GM19397 (cell line): ENCODE measurements around the gene NEO1.

ENCODE experiments used
- ATAC-seq: cut with Tn5 transposase; IDR thresholded peaks from one replicate; pipeline ENCODE4 v1.9.1; 2021; ENCODE audit warnings: mild to moderate bottlenecking, moderate library complexity; ENCODE audit not compliant: unreplicated experiment

NEO1 gene, protein sequence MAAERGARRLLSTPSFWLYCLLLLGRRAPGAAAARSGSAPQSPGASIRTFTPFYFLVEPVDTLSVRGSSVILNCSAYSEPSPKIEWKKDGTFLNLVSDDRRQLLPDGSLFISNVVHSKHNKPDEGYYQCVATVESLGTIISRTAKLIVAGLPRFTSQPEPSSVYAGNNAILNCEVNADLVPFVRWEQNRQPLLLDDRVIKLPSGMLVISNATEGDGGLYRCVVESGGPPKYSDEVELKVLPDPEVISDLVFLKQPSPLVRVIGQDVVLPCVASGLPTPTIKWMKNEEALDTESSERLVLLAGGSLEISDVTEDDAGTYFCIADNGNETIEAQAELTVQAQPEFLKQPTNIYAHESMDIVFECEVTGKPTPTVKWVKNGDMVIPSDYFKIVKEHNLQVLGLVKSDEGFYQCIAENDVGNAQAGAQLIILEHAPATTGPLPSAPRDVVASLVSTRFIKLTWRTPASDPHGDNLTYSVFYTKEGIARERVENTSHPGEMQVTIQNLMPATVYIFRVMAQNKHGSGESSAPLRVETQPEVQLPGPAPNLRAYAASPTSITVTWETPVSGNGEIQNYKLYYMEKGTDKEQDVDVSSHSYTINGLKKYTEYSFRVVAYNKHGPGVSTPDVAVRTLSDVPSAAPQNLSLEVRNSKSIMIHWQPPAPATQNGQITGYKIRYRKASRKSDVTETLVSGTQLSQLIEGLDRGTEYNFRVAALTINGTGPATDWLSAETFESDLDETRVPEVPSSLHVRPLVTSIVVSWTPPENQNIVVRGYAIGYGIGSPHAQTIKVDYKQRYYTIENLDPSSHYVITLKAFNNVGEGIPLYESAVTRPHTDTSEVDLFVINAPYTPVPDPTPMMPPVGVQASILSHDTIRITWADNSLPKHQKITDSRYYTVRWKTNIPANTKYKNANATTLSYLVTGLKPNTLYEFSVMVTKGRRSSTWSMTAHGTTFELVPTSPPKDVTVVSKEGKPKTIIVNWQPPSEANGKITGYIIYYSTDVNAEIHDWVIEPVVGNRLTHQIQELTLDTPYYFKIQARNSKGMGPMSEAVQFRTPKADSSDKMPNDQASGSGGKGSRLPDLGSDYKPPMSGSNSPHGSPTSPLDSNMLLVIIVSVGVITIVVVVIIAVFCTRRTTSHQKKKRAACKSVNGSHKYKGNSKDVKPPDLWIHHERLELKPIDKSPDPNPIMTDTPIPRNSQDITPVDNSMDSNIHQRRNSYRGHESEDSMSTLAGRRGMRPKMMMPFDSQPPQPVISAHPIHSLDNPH (N-terminal part only)

DNA sequence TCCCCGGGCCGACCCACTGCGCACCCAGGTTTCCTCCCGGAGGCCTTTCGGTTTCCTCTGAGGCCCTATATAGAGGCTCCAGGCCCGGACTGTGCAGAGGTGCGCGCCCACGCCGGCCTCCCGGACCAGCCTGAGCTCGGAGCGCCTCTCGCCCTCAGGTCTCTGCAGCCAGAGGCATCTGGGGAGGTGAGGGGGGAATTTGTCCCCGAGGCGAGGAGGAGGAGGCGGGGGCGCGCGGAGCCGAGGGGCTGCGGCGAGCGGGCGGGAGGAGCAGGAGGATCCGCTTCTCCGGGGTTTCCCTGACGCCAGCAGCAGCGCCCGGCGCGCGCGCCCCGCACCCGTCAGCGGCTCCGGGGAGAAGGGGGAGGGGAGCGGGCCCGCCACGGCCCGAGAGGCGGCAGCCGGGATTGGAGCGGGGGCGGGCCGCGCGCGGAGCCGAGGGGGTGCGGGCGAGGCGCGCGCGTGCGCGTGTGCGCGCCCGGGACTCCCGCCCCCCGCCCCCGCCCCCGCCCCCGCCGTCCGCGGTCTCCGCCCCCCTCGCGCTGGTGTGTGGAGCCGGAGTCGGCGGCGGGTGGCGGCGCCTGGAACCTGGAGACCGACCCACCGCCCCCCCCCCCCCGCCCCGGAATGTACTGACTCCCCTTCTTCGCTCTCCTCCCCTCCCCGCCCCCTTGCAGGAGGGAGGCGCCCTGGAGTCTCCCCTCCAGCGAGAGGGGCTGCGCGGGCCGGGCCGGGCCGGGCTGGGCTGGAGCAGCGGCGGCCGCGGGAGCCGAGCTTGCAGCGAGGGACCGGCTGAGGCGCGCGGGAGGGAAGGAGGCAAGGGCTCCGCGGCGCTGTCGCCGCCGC, at the start of gene NEO1:
Gene NEO1, plus strand, starts transcription at position 657 of the 846 bp plus-strand sequence. CDS start 213 bp downstream, outside the sequence.
- peak; percentile 58 for ATAC-seq

DNA sequence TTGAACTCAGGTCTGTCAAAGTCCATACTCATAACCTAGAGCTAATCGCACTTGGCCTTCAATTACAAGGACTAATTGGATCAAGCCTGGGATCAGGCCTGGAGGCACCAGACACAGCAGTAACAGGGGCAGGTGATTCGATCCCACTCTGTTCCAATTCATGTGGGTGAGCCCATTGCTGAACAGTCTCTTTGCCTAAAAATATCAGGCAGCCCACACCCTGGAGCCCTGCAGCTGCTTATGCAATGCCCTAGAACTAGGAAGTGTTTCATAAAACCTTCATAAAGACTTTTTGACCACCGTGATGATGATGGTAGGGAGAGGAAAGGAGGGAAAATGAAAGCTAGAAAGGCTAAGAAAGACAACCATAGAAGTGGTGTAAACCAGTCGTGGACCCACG, 47.8 kb upstream of the NEO1 start:
- no peak for ATAC-seq

DNA sequence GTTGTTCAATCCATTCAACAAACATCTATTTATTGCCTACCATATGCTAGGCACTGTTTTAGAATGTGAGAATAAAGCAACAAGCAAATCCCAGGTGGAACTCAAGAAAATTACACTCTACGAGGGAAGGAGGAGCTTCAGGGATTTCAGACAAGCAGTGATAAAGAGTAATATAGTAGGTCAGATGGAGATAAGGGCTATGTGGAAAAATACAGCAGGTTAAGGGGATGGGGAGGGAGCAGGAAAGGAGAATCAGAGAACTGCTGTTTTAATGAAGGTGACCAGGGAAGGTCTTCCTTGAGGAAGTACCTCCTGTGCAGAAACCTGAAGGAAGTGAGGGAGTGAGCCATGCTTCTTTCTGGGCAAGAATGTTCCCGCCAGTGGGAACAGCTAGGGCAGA, 47.2 kb upstream of the NEO1 start:
- ATAC-seq = no peak

DNA sequence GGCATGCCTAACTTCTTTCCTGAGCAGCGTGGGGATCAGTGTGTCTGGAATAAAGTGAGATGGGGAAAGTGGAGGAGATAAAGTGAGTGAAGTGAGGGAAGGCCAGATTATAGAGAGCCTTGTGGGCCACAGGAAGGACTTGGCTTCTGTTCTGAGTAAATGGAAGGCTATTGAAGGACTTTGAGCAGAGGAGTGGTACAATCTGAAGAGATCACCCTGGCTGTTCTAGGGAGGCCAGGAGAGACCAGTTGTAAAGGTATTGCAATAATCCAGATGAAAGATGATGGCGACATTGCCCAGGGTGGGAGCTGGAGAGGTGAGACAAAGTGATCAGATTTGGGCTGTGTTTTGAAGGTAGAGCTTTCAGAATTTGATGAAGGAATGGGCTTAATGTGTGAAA, 46.8 kb upstream of the NEO1 start:
- ATAC-seq = no peak

DNA sequence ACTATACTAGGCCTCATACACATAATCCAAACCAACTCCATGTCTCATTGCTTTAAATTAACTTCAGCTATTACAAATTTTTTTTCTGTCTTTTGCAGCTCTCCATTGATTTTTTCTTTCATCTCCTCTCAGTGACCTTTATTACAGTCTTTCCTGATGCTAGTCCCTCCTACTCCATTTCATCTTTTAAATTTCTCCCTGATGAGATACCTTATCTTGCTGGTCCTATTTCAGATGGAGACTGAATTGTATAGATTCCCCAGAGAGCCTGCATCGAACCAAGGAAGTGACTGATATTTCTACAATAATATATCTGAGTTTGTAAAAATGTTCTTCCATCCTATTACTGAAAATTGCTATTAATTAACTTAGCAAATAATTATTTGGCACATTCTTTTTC, 45.7 kb upstream of the NEO1 start:
- ATAC-seq = no peak

DNA sequence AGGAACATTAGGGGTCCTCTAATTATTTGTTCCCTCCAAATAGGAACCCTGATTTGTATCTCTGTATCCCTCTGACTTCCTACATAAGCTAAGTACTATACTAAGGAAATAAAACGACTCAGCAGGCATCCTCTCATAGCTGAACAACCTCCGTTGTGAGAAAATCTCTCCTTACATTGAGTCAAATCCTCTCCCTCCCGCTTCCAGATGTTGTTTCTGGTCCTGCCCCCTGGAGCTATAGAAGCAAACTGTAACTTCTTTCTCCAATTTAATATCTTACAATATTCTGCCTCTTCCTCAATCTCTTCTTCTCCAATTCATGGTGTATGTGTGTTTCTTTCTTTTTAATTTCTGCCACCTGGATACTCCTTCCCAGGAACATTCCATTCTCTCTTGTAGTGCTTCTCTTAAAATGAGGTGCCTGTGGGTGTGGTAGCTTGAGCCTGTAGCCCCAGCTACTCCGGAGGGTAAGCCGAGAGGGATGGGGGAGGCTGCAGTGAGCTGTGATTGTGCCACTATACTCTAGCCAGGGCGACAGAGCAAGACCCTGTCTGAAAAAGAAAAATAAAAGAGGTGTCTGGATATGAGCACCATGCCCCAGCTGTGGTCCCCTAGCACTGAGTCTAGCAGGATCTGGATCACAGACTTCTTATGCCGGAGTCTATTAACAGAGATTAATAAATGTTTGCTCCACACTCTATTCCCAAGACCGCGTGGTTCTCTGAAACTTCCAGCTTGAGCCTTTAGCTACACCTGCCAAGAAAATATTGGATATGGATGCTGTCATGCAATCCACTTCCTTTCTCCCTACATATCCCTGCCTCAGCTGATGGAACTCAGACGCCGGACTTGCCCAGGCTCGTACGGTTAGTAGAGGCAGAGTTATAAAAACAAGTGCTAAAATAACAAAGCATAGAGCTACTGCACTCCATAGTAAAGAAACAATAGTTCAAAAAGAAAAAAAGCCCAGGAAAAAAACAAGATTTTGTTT, 42.9 kb upstream of the NEO1 start:
- no peak for ATAC-seq

DNA sequence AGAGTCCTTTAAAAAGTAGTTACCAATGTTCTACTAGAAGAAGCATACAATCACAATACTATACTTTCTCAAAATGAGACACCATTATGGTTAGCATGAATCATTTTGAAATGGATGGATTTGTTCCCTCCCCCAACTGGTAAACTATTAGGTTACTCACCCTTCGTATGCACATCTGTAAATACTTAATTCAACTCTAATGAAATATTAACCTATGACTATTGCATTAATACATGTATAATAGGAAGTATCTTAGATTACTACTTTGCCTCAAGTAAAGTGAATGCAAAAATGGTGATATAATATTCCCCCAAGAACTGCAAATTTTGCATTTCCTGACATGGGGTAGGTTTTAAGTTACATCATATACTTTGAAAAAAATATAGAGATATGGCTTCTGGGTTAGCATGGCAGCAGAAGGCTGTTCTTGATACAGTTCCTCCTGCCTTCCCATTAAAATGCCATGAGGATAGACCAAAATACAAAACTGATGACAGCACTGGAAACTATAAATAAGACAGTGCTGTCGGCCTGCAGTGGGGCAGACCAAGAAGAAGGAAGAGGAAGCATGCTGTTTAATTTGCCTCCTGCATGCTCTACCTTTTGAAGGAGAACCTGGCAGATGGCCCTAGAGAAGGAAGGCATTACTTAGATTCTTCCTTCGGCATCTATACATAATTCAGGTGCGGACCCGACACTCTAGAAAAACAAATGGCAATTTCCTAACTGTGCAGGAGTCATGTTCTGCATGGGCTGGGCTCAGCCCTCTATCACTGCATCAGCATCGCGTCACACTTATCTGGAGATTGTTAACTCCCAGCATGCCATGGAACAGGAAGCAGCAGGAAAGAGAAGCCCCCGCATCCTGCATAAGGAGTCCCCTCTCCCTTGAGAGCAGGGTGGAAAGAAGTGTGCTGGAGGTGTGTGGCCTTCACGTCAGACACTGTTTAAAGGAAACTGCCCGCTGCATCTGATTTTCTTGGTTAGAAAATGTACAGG, 41.8 kb upstream of the NEO1 start:
- no peak for ATAC-seq

DNA sequence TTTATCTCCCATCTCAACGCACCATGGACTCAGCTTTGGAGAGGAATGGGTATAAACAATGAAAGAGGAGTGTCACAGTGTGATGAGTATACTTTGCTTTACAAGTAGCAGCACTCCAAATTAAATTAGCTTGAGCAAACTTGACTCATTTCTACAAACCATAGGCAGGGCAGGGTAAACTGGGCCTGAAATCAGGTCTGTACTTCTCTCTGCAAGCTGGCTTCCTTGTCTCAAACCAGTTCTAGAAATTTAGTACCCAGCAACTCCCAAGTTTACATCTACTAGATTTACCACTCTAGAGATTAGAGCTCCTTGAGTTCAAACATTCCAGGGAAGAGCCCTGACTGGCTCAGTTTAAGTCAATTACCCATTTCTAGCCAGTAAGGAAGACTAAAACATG, 37.4 kb upstream of the NEO1 start:
- ATAC-seq = no peak

DNA sequence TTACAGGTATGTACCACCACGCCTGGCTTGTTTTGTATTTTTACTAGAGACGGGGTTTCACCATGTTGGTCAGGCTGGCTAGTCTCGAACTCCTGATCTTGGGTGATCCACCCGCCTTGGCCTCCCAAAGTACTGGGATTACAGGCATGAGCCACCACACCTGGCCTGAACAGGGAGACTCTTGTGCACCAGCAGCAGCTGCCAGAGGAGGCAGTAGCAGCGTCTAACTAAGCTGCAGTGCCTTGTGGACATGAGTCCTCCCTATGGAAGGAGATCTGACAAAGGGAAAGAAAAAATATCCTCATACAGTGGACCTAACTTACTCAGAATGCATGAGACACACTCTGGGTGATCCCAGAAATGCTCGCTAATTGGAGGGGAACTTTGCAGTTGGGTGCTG, 36.8 kb upstream of the NEO1 start:
- ATAC-seq = no peak

DNA sequence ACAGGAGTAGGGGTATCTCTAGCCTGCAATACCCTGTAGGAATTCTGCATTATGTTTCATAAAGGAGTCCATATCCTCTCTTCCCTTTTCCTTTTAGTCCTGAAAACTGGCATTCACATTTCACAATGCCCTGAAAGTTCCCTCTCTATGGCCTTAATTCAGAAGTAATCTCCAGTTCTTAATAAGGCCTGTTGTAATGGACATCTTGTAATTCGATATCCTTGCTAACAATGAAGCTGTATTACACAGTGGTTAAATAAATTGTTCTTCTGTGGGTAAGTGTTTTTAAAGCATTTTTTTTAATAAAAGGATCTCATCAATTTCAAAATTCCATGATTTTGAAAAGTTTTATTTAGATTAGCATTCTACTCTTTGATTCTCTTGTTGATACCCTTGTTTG, 34.3 kb upstream of the NEO1 start:
- ATAC-seq = no peak

DNA sequence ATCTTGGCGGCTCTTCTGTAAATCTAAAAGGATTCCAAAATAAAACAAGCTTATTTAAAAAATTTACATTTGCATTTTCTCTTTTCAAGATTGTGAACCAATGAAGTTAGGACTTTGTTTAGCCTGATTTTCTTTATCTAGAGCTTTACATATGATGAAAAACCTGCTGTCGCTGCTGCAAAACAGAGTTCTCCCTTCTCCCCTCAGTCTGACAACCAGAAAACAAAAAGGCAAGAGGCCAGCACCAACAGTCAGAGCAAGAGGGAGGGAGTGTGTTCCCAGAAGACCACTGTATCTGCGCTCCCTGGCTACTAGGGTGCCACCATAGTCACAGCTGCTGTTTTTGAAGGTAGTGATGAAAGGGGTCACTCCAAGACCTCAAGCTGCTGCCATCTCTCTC, 33.1 kb upstream of the NEO1 start:
- no peak for ATAC-seq

DNA sequence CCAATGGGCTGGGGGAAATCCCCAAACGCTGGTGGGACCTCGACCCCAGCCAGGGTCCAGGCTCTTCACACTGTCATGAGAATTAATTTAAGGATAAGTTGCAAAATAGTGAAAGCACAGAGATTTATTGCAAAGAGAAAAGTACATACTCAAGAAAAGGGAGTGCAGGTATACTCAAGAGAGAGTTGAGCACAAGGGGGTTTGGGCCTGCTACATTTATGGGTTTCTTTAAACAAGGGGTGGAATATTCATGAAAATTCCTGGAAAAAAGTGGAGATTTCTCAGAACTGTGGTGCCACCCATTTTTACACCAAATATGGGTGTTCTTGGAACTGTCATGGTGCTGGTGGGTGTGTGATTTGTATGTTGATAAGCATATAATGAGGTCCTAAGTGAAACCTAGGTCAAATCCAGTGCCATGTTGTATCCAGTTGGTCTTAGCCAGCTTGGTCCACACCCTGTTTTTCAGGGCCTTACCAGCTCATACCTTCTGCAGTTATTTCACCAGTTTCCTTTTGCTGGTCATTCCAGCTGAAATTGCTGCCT, 32.6 kb upstream of the NEO1 start:
- no peak for ATAC-seq

DNA sequence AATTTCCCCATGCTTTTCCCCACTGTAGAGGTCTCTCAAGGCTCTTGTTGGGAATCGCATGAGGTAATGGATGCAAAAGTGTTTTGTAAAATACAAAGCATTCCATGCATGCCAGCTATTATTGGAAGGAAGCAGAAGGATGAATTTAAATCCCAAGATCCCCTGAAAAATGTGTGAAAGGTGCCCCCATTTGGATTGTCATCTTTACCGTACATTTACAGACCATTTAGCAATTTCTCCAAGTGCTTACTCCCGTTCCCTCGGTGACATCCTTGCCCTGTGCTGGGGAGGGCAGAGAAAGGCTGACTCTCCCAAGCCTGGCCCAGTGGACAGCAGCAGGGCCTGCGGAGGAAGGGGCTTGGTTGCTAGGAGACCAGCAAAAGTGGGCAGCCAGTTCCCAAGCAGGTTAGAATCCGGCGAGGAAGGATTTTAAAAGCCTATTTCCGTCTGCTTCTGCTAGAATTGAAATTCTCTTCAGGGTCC, 31.1 kb upstream of the NEO1 start:
- no peak for ATAC-seq

DNA sequence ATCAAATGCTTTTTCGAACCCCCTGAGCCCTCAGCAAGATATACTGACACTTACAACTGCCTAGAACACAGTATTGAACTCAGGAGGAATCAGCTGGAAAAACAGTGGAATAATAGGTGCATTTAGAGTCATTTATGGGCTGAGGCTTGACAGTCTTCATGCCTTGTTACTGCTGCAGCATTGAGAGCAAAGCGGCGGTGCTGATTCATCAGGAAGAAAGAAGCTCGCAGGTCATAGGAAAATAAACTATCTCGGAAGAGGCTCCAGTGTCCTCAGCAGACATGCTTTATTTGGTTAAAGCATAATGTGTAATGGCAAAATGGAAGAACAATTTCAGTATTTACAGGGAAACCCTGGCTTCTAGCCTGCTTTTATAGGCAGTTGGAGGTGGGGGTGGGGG, 30.1 kb upstream of the NEO1 start:
- ATAC-seq = no peak

DNA sequence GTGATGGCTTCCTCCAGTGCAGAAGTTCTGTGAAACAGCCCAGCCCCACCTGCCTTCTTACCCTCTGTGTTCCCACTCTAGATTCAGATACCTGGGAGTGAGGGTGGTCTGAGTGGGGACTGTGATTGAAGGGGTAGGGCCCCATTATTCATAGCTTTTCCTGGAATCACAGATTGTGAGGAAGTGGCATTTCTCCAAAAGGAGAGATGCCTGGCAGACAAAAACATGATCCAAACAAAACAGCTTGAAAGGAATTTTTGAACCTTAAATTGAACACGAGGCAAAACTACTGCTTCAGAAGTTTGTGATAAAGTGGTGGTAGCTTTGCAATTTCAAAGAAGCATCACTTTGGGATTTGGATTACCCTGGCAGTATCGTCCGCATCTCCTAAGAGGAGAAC, 29.2 kb upstream of the NEO1 start:
- no peak for ATAC-seq

DNA sequence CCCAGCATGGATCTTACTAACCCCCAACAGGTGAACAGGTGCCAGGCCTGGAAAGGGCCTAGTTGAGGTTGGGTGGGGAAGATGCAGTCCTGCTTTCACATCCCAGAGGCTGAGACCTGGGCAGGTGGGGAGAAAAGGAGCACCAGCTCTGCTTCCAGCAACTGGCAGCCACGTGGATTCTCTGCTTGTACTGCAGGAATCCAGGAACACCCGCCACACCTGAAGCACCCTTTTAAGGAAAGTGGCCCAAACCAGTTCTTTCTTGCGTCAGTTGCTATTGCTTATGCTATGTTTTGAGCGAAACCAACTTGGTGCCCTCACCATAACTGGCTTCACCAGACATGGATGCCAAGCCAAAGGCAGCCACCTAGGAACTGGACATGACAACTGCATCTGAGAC, 28.1 kb upstream of the NEO1 start:
- ATAC-seq = no peak

DNA sequence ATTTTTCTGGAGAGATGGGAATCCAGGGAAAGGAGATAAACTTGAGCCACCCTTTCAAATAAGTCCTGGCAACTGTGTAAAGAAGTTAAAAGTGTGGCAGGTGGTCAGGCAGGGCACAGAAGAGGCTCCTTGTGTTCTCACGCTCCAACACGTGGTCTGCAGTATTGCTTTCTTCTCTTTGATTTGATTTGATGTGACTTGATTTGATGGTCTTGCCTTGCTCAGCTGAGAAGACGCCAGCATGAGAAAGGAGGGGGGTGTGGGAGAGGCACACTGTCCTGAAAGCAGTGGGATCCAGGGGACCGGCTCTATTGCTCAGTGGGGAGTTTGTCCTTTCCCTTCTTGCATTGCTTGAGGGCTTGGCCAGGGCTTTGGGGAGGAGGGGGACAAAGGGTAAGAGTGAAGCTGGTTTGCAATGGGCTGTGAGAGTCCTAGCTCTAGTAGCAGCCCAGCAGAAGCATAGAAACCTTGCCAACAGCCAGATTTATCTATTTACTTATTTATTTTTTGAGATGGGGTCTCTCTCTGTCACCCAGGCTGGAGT, 25.7 kb upstream of the NEO1 start:
- no peak for ATAC-seq
